ENCODE data around the gene EAPP.
"Not testable (repeated sequence)": the region's sequence is repeated elsewhere in the genome, so short reads cannot be mapped to it uniquely, and the experiment has no call there.

Gene EAPP

GRCh38 chr14:34536951-34537676 lies 2.4 kb downstream of the EAPP start:
- TF ChIP-seq CTBP1 (IDR thresholded peaks at IDR 0.05; ENCODE audit: borderline replicate concordance) (no peak), BHLHE40 (IDR thresholded peaks at IDR 0.05; ENCODE audit: borderline replicate concordance) (no peak), FOXM1 (IDR thresholded peaks at IDR 0.05; ENCODE audit: borderline replicate concordance) (no peak), FOXA1 (IDR thresholded peaks at IDR 0.05) (no peak), PKNOX1 (IDR thresholded peaks at IDR 0.05) (no peak), LEF1 (IDR thresholded peaks at IDR 0.05; ENCODE audit: borderline replicate concordance) (no peak)
- POLR2A ChIA-PET, result no interaction called here
- CTCF ChIA-PET, result no interaction called here
- DNase-seq (ENCODE audit: extremely low spot score), result no peak

GRCh38 chr14:34527591-34527990 lies 11.9 kb downstream of the EAPP start:
- no peak for DNase-seq (ENCODE audit: extremely low spot score)
- ChIA-PET POLR2A (no interaction called here), CTCF (no interaction called here)
- TF ChIP-seq HDGF (IDR thresholded peaks at IDR 0.05; ENCODE audit: borderline replicate concordance), result no peak
- no peak for TF ChIP-seq NFRKB (IDR thresholded peaks at IDR 0.05)
- no peak for TF ChIP-seq TARDBP (IDR thresholded peaks at IDR 0.05)
- TF ChIP-seq CTBP1 (IDR thresholded peaks at IDR 0.05; ENCODE audit: borderline replicate concordance), result no peak
- TF ChIP-seq ZNF384 (IDR thresholded peaks at IDR 0.05), result no peak
- TF ChIP-seq LEF1 (IDR thresholded peaks at IDR 0.05; ENCODE audit: borderline replicate concordance), result no peak
- TF ChIP-seq FOXA1 (IDR thresholded peaks at IDR 0.05), result no peak
- TF ChIP-seq PKNOX1 (IDR thresholded peaks at IDR 0.05), result no peak
- TF ChIP-seq L3MBTL2 (conservative IDR thresholded peaks at IDR 0.05), result no peak

GRCh38 chr14:34524216-34524615 lies 15.3 kb downstream of the EAPP start:
- POLR2A ChIA-PET, CTCF ChIA-PET: not testable (repeated sequence)

GRCh38 chr14:34522496-34522895 lies 17.0 kb downstream of the EAPP start:
- POLR2A ChIA-PET, result no interaction called here

More at GRCh38 chr14:34524216-34524615, 15.3 kb downstream of the EAPP start:
- DNase-seq (ENCODE audit: extremely low spot score), result not testable (repeated sequence)

GRCh38 chr14:34521071-34521470 lies 18.4 kb downstream of the EAPP start:
- POLR2A ChIA-PET; DNase-seq (ENCODE audit: extremely low spot score): not testable (repeated sequence)
- CTCF ChIA-PET, result interaction anchor here (1.1 kb wide), 1 partner anchor 17 kb away, joined by 3 read pairs; no protein-coding TSS in a partner anchor

More at GRCh38 chr14:34522496-34522895, 17.0 kb downstream of the EAPP start:
- no peak for DNase-seq (ENCODE audit: extremely low spot score)
- TF ChIP-seq FOXM1 (IDR thresholded peaks at IDR 0.05; ENCODE audit: borderline replicate concordance) (no peak), ZNF384 (IDR thresholded peaks at IDR 0.05) (no peak), FOXA1 (IDR thresholded peaks at IDR 0.05) (no peak), ARNT (IDR thresholded peaks at IDR 0.05) (no peak), L3MBTL2 (conservative IDR thresholded peaks at IDR 0.05) (no peak), PKNOX1 (IDR thresholded peaks at IDR 0.05) (no peak), LEF1 (IDR thresholded peaks at IDR 0.05; ENCODE audit: borderline replicate concordance) (no peak), NFRKB (IDR thresholded peaks at IDR 0.05) (no peak)
- CTCF ChIA-PET, result no interaction called here

GRCh38 chr14:34520304-34520970 lies 19.1 kb downstream of the EAPP start:
- CTCF ChIA-PET, result interaction anchor here (1.1 kb wide), 1 partner anchor 18 kb away, joined by 3 read pairs; no protein-coding TSS in a partner anchor
- POLR2A ChIA-PET; DNase-seq (ENCODE audit: extremely low spot score): not testable (repeated sequence)

GRCh38 chr14:34507884-34508283 lies 31.6 kb downstream of the EAPP start:
- POLR2A ChIA-PET, result no interaction called here
- DNase-seq (ENCODE audit: extremely low spot score), result no peak
- CTCF ChIA-PET, result no interaction called here
- TF ChIP-seq FOXK2 (IDR thresholded peaks at IDR 0.05) (no peak), HDGF (IDR thresholded peaks at IDR 0.05; ENCODE audit: borderline replicate concordance) (no peak), CTBP1 (IDR thresholded peaks at IDR 0.05; ENCODE audit: borderline replicate concordance) (no peak), ZNF384 (IDR thresholded peaks at IDR 0.05) (no peak), PKNOX1 (IDR thresholded peaks at IDR 0.05) (no peak), LEF1 (IDR thresholded peaks at IDR 0.05; ENCODE audit: borderline replicate concordance) (no peak), ELF4 (IDR thresholded peaks at IDR 0.05) (no peak), SP1 (IDR thresholded peaks at IDR 0.05) (no peak)
